ENCODE results near the gene SLC16A2. TPM values are rescaled to one million over a fixed set of nuclear protein-coding genes. Genes with fewer than 3 reads are reported as not detected.

SLC16A2 gene
- total RNA-seq, 2 experiments from 2014 or later: 0.36 TPM

- ChIA-PET CTCF (no interaction called here), POLR2A (no interaction called here)
- no peak overlapping the region for H3K27ac Mint-ChIP-seq
- DNase-seq (no peak), ATAC-seq (no peak)
- TF ChIP-seq CTCF (IDR thresholded peaks at IDR 0.05): no peak
- no peaks in the 10 kb centered on the region for H3K4me1 Mint-ChIP-seq (ENCODE audit: low read depth)
- intact Hi-C loops (cut with micrococcal nuclease): loop anchor here (10.0 kb wide), 1 partner anchor 65 kb away; no protein-coding TSS in a partner anchor
- no peak overlapping the region for H3K4me3 Mint-ChIP-seq
- no peaks in the 10 kb centered on the region for H3K9me3 Mint-ChIP-seq
- H3K27me3 Mint-ChIP-seq: no peaks in the 10 kb centered on the region
- H3K36me3 Mint-ChIP-seq (ENCODE audit: low read depth): no peaks in the 10 kb centered on the region
Measured at GRCh38 chrX:74490247-74490646, 69.0 kb downstream of the SLC16A2 start.

GRCh38 chrX:74492720-74493201, 71.5 kb downstream of the SLC16A2 start:
- H3K27me3 Mint-ChIP-seq: no peaks in the 10 kb centered on the region
- TF ChIP-seq CTCF (IDR thresholded peaks at IDR 0.05): peak; percentile 16
- H3K36me3 Mint-ChIP-seq (ENCODE audit: low read depth): no peaks in the 10 kb centered on the region
- intact Hi-C loops (cut with micrococcal nuclease): loop anchor here (10.0 kb wide), 1 partner anchor 62 kb away; no protein-coding TSS in a partner anchor
- no peaks in the 10 kb centered on the region for H3K9me3 Mint-ChIP-seq
- no peak overlapping the region for H3K27ac Mint-ChIP-seq
- no peak for ATAC-seq
- DNase-seq: peak; percentile 43
- H3K4me1 Mint-ChIP-seq (ENCODE audit: low read depth): no peaks in the 10 kb centered on the region
- no peak overlapping the region for H3K4me3 Mint-ChIP-seq
- ChIA-PET CTCF (interaction anchor here (1.0 to 1.6 kb wide), 4 partner anchors 42 to 57 kb away, joined by 3 to 6 read pairs (median 4); no protein-coding TSS in a partner anchor), POLR2A (no interaction called here)

- no peak overlapping the region for H3K4me3 Mint-ChIP-seq
- no peak for DNase-seq
- no peak for TF ChIP-seq CTCF (IDR thresholded peaks at IDR 0.05)
- ATAC-seq: no peak
- ChIA-PET CTCF (interaction anchor here (1.0 to 1.6 kb wide), 3 partner anchors 41 to 56 kb away, joined by 3 to 6 read pairs (median 5); no protein-coding TSS in a partner anchor), POLR2A (no interaction called here)
- intact Hi-C loops (cut with micrococcal nuclease): loop anchor here (10.0 kb wide), 1 partner anchor 61 kb away; no protein-coding TSS in a partner anchor
- no peaks in the 10 kb centered on the region for H3K9me3 Mint-ChIP-seq
- H3K36me3 Mint-ChIP-seq (ENCODE audit: low read depth): no peaks in the 10 kb centered on the region
- H3K4me1 Mint-ChIP-seq (ENCODE audit: low read depth): no peaks in the 10 kb centered on the region
- H3K27ac Mint-ChIP-seq: no peak overlapping the region
- H3K27me3 Mint-ChIP-seq: no peaks in the 10 kb centered on the region
Measured at GRCh38 chrX:74493806-74494205, 72.5 kb downstream of the SLC16A2 start.

- TF ChIP-seq CTCF (IDR thresholded peaks at IDR 0.05): no peak
- H3K4me1 Mint-ChIP-seq (ENCODE audit: low read depth): no peaks in the 10 kb centered on the region
- intact Hi-C loops (cut with micrococcal nuclease): loop anchor here (10.0 kb wide), 1 partner anchor 56 kb away; no protein-coding TSS in a partner anchor
- ATAC-seq (no peak), DNase-seq (no peak)
- no peaks in the 10 kb centered on the region for H3K9me3 Mint-ChIP-seq
- no peak overlapping the region for H3K4me3 Mint-ChIP-seq
- H3K27ac Mint-ChIP-seq: no peak overlapping the region
- ChIA-PET POLR2A (no interaction called here), CTCF (interaction anchor here (1.2 kb wide), 1 partner anchor 46 kb away, joined by 3 read pairs; no protein-coding TSS in a partner anchor)
- H3K27me3 Mint-ChIP-seq: no peaks in the 10 kb centered on the region
- no peaks in the 10 kb centered on the region for H3K36me3 Mint-ChIP-seq (ENCODE audit: low read depth)
Measured at GRCh38 chrX:74498924-74499323, 77.6 kb downstream of the SLC16A2 start.

GRCh38 chrX:74500067-74500466, 78.8 kb downstream of the SLC16A2 start:
- Mint-ChIP-seq H3K27me3 (no peaks in the 10 kb centered on the region), H3K27ac (no peak overlapping the region), H3K36me3 (ENCODE audit: low read depth) (no peaks in the 10 kb centered on the region), H3K4me3 (no peak overlapping the region), H3K4me1 (ENCODE audit: low read depth) (no peaks in the 10 kb centered on the region), H3K9me3 (no peaks in the 10 kb centered on the region)
- ChIA-PET CTCF (interaction anchor here (0.8 to 1.2 kb wide), 2 partner anchors 35 to 45 kb away, joined by 3 to 4 read pairs; no protein-coding TSS in a partner anchor), POLR2A (no interaction called here)
- DNase-seq (no peak), ATAC-seq (no peak)
- no peak for TF ChIP-seq CTCF (IDR thresholded peaks at IDR 0.05)
- intact Hi-C loops (cut with micrococcal nuclease): no loop called here

All from activated CD8-positive, alpha-beta T cell treated with anti-CD3 and anti-CD28 coated beads for 36 hours (primary cell).